HG03571 (cell line): ENCODE measurements around the gene WFS1.

Experiments used
- ATAC-seq: cut with Tn5 transposase; IDR thresholded peaks from one replicate; pipeline ENCODE4 v1.9.1; 2021; ENCODE audit not compliant: unreplicated experiment

The WFS1 gene

GRCh38 chr4:6296026-6296425 lies 26.4 kb downstream of the WFS1 start:
- ATAC-seq, result no peak

GRCh38 chr4:6297266-6297815 lies 27.7 kb downstream of the WFS1 start:
- ATAC-seq, result no peak

- ATAC-seq, result no peak
Observed at GRCh38 chr4:6298035-6298434, 28.4 kb downstream of the WFS1 start.

GRCh38 chr4:6298852-6299251 lies 29.2 kb downstream of the WFS1 start:
- no peak for ATAC-seq

GRCh38 chr4:6299875-6300274 lies 30.2 kb downstream of the WFS1 start:
- no peak for ATAC-seq

GRCh38 chr4:6300359-6300758 lies 30.7 kb downstream of the WFS1 start:
- ATAC-seq, result no peak

- ATAC-seq, result no peak
Observed at GRCh38 chr4:6301051-6301731, 31.5 kb downstream of the WFS1 start.

GRCh38 chr4:6301732-6302442 lies 32.2 kb downstream of the WFS1 start:
- no peak for ATAC-seq

GRCh38 chr4:6302869-6303268 lies 33.2 kb downstream of the WFS1 start:
- ATAC-seq, result no peak

- ATAC-seq, result no peak
Observed at GRCh38 chr4:6303943-6304342, 34.3 kb downstream of the WFS1 start.

GRCh38 chr4:6306299-6306698 lies 36.6 kb downstream of the WFS1 start:
- ATAC-seq, result no peak

GRCh38 chr4:6307230-6307629 lies 37.6 kb downstream of the WFS1 start:
- no peak for ATAC-seq

GRCh38 chr4:6307891-6308290 lies 38.2 kb downstream of the WFS1 start:
- no peak for ATAC-seq

GRCh38 chr4:6308899-6309643 lies 39.4 kb downstream of the WFS1 start:
- ATAC-seq, result no peak

- no peak for ATAC-seq
Observed at GRCh38 chr4:6309777-6310176, 40.1 kb downstream of the WFS1 start.

- ATAC-seq, result no peak
Observed at GRCh38 chr4:6313216-6313615, 43.6 kb downstream of the WFS1 start.

- no peak for ATAC-seq
Observed at GRCh38 chr4:6316461-6317003, 46.9 kb downstream of the WFS1 start.

GRCh38 chr4:6318206-6318605 lies 48.6 kb downstream of the WFS1 start:
- ATAC-seq, result no peak

- ATAC-seq, result no peak
Observed at GRCh38 chr4:6319530-6320150, 50.0 kb downstream of the WFS1 start.

- no peak for ATAC-seq
Observed at GRCh38 chr4:6320663-6321062, 51.0 kb downstream of the WFS1 start.

- ATAC-seq, result no peak
Observed at GRCh38 chr4:6321361-6321760, 51.7 kb downstream of the WFS1 start.
